ENCODE measurements around the gene PCNX1.

PCNX1 gene

GRCh38 chr14:71115821-71116567 lies 208.7 kb downstream of the PCNX1 start:
- Histone ChIP-seq H3K27me3 (ENCODE audit: control insufficient read depth, insufficient read depth, low read length) (no peaks in the 10 kb centered on the region), H3K36me3 (ENCODE audit: control insufficient read depth, insufficient read depth, low read length) (no peaks in the 10 kb centered on the region), H3K79me2 (no peaks in the 10 kb centered on the region), H3K9ac (no peak overlapping the region), H3K9me3 (ENCODE audit: control insufficient read depth, low read length) (no peaks in the 10 kb centered on the region), H3K4me2 (ENCODE audit: low read length) (no peak overlapping the region), H3K4me1 (no peaks in the 10 kb centered on the region), H3K27ac (no peak overlapping the region), H3K4me3 (ENCODE audit: low read depth, low read length) (no peak overlapping the region), H2AFZ (no peak overlapping the region)
- TF ChIP-seq CTCF (IDR thresholded peaks at IDR 0.05), result no peak

GRCh38 chr14:71116568-71117122 lies 209.4 kb downstream of the PCNX1 start:
- H3K9ac ChIP-seq, result no peak overlapping the region
- H3K27me3 ChIP-seq (ENCODE audit: control insufficient read depth, insufficient read depth, low read length), result no peaks in the 10 kb centered on the region
- no peaks in the 10 kb centered on the region for H3K79me2 ChIP-seq
- no peak overlapping the region for H3K4me2 ChIP-seq (ENCODE audit: low read length)
- no peak overlapping the region for H2AFZ ChIP-seq
- no peaks in the 10 kb centered on the region for H3K36me3 ChIP-seq (ENCODE audit: control insufficient read depth, insufficient read depth, low read length)
- no peak overlapping the region for H3K27ac ChIP-seq
- no peak overlapping the region for H3K4me3 ChIP-seq (ENCODE audit: low read depth, low read length)
- H3K9me3 ChIP-seq (ENCODE audit: control insufficient read depth, low read length), result no peaks in the 10 kb centered on the region
- no peaks in the 10 kb centered on the region for H3K4me1 ChIP-seq
- no peak for TF ChIP-seq CTCF (IDR thresholded peaks at IDR 0.05)

GRCh38 chr14:71117839-71118743 lies 210.8 kb downstream of the PCNX1 start:
- Histone ChIP-seq H3K4me3 (ENCODE audit: low read depth, low read length) (no peak overlapping the region), H3K9me3 (ENCODE audit: control insufficient read depth, low read length) (no peaks in the 10 kb centered on the region), H3K27me3 (ENCODE audit: control insufficient read depth, insufficient read depth, low read length) (no peaks in the 10 kb centered on the region), H3K79me2 (no peaks in the 10 kb centered on the region), H3K9ac (no peak overlapping the region), H3K27ac (no peak overlapping the region), H2AFZ (no peak overlapping the region), H3K4me2 (ENCODE audit: low read length) (no peak overlapping the region), H3K36me3 (ENCODE audit: control insufficient read depth, insufficient read depth, low read length) (no peaks in the 10 kb centered on the region), H3K4me1 (no peaks in the 10 kb centered on the region)
- TF ChIP-seq CTCF (IDR thresholded peaks at IDR 0.05), result no peak

DNA sequence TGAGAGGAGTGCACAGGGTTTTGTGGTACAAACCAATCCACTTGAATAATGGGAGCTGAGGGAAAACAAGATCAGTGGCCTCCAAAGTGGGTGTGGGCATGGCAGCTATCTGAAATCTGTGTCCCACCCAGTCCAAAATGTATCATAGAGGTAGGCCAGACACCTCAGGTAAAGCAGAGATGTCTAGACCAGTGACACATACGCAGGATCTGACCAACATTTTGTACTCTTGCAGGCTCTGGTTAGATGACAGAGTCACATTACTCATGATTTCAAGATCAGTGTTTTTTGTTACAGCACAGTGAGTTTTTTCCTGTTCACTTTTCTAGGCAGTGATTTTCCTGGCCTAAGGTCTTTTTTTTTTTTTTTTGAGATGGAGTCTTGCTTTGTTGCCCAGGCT lies 211.8 kb downstream of the PCNX1 start:
- H3K4me2 ChIP-seq (ENCODE audit: low read length), result no peak overlapping the region
- no peak overlapping the region for H3K9ac ChIP-seq
- no peak for TF ChIP-seq CTCF (IDR thresholded peaks at IDR 0.05)
- no peaks in the 10 kb centered on the region for H3K79me2 ChIP-seq
- H3K27ac ChIP-seq, result no peak overlapping the region
- no peaks in the 10 kb centered on the region for H3K27me3 ChIP-seq (ENCODE audit: control insufficient read depth, insufficient read depth, low read length)
- H2AFZ ChIP-seq, result no peak overlapping the region
- H3K36me3 ChIP-seq (ENCODE audit: control insufficient read depth, insufficient read depth, low read length), result no peaks in the 10 kb centered on the region
- H3K4me1 ChIP-seq, result no peaks in the 10 kb centered on the region
- H3K9me3 ChIP-seq (ENCODE audit: control insufficient read depth, low read length), result no peaks in the 10 kb centered on the region
- no peak overlapping the region for H3K4me3 ChIP-seq (ENCODE audit: low read depth, low read length)

All from parathyroid adenoma (tissue), 2 donors.